C4-2B (cell line): ENCODE results near the gene MRPL10.

Experiments used
- ZFX ChIP-seq: fragments of 450-650 bp; IDR thresholded peaks from 2 replicates; pipeline ENCODE4 v1.6.1; 2017
- TF ChIP-seq, protein P1 (sequence below): fragments of 450-650 bp; conservative IDR thresholded peaks from 2 replicates; pipeline ENCODE4 v1.5.1; 2017; ENCODE audit warnings: mild to moderate bottlenecking

- TF ChIP-seq, protein P1, sequence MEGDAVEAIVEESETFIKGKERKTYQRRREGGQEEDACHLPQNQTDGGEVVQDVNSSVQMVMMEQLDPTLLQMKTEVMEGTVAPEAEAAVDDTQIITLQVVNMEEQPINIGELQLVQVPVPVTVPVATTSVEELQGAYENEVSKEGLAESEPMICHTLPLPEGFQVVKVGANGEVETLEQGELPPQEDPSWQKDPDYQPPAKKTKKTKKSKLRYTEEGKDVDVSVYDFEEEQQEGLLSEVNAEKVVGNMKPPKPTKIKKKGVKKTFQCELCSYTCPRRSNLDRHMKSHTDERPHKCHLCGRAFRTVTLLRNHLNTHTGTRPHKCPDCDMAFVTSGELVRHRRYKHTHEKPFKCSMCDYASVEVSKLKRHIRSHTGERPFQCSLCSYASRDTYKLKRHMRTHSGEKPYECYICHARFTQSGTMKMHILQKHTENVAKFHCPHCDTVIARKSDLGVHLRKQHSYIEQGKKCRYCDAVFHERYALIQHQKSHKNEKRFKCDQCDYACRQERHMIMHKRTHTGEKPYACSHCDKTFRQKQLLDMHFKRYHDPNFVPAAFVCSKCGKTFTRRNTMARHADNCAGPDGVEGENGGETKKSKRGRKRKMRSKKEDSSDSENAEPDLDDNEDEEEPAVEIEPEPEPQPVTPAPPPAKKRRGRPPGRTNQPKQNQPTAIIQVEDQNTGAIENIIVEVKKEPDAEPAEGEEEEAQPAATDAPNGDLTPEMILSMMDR = no peak
- TF ChIP-seq ZFX = no peak
Measured at GRCh38 chr17:47856830-47857229, 25.5 kb upstream of the MRPL10 start.
